IMR-90 (cell line): Measurements from ENCODE around the gene NFE2L2. TPM values are rescaled to one million over a fixed set of nuclear protein-coding genes. Genes with fewer than 3 reads are reported as not detected.
A peak's percentile ranks its signal among the peaks of the same experiment; 100 is the strongest.

ENCODE experiments used
- ATAC-seq: fragments of 200-7000 bp; cut with Tn5 transposase; 2 replicates; pipeline ENCODE4 v1.9.1; 2020; ENCODE audit warnings: low read depth, mild to moderate bottlenecking, moderate library complexity
- BruUV-seq: library from RNA; stranded (reverse); fragments of 400-500 nt; replicated peaks from 2 replicates; lab custom pipeline; 2021; lab: Mats Ljungman, UMichigan
- CTCF ChIA-PET: fragments of 300-600 bp; formaldehyde crosslinking; extraction: SDS; loops from one replicate; lab custom pipeline; 2021; ENCODE audit warnings: antibody characterized with exemption; lab: Yijun Ruan, JAX
- POLR2A ChIA-PET: fragments of 300-600 bp; sonication (Branson Sonifier 250); formaldehyde crosslinking; loops from one replicate; lab custom pipeline; 2022; ENCODE audit warnings: antibody characterized with exemption; ENCODE audit not compliant: unreplicated experiment; lab: Charles Lee
- DNase-seq: peaks from one replicate; pipeline ENCODE4 v3.0.0; 2013
- H2AFZ ChIP-seq: replicated peaks from 2 replicates; pipeline ENCODE3; 2013; ENCODE audit warnings: low read length, mild to moderate bottlenecking; ENCODE audit not compliant: poor library complexity
- H2AK5ac ChIP-seq: 2 replicates; pipeline ENCODE4 v1.6.1; 2013; ENCODE audit warnings: low read depth, low read length, inconsistent platforms
- H2AK9ac ChIP-seq: replicated peaks from 2 replicates; pipeline ENCODE3; 2013; ENCODE audit warnings: mild to moderate bottlenecking, low read depth, low read length, moderate library complexity; ENCODE audit not compliant: poor library complexity
- H2BK120ac ChIP-seq: 2 replicates; pipeline ENCODE4 v1.6.1; 2013; ENCODE audit warnings: low read depth, low read length, inconsistent platforms
- H2BK15ac ChIP-seq: 3 replicates; pipeline ENCODE4 v1.6.1; 2013; ENCODE audit warnings: low read depth, low read length, inconsistent platforms
- H2BK20ac ChIP-seq: 2 replicates; pipeline ENCODE4 v1.6.1; 2013; ENCODE audit warnings: low read depth, mild to moderate bottlenecking, inconsistent platforms, low read length, moderate library complexity
- H2BK5ac ChIP-seq: 2 replicates; pipeline ENCODE4 v1.6.1; 2013; ENCODE audit warnings: mild to moderate bottlenecking, low read depth, low read length, inconsistent platforms; ENCODE audit not compliant: poor library complexity, severe bottlenecking
- H3K14ac ChIP-seq: replicated peaks from 2 replicates; pipeline ENCODE4 v1.6.1; 2013; ENCODE audit warnings: low read depth, low read length, inconsistent platforms
- H3K18ac ChIP-seq: 2 replicates; pipeline ENCODE4 v1.6.1; 2013; ENCODE audit warnings: low read depth, low read length, control low read depth
- H3K23ac ChIP-seq: 2 replicates; pipeline ENCODE4 v1.6.1; 2013; ENCODE audit warnings: low read depth, low read length, inconsistent platforms
- H3K27ac ChIP-seq: 2 replicates; pipeline ENCODE4 v1.5.1; 2013; ENCODE audit warnings: mild to moderate bottlenecking, control low read depth, low read length; ENCODE audit not compliant: insufficient read depth
- H3K27me3 ChIP-seq: 2 replicates; pipeline ENCODE4 v1.6.1; 2013; ENCODE audit warnings: low read length; ENCODE audit not compliant: control insufficient read depth, insufficient read depth
- H3K36me3 ChIP-seq: 2 replicates; pipeline ENCODE4 v1.6.1; 2013; ENCODE audit warnings: low read length, mixed read lengths; ENCODE audit not compliant: control insufficient read depth, insufficient read depth
- H3K4ac ChIP-seq: 2 replicates; pipeline ENCODE4 v1.6.1; 2013; ENCODE audit warnings: low read depth, low read length, inconsistent platforms
- H3K4me1 ChIP-seq: 2 replicates; pipeline ENCODE4 v1.6.1; 2013; ENCODE audit warnings: low read length, mixed read lengths; ENCODE audit not compliant: control insufficient read depth, insufficient read depth
- H3K4me2 ChIP-seq: 2 replicates; pipeline ENCODE4 v1.6.1; 2013; ENCODE audit warnings: low read depth, mild to moderate bottlenecking, control low read depth, low read length, moderate library complexity
- H3K4me3 ChIP-seq: 2 replicates; pipeline ENCODE4 v1.5.1; 2013; ENCODE audit warnings: low read depth, mild to moderate bottlenecking, control low read depth, low read length, moderate library complexity; ENCODE audit not compliant: insufficient read depth
- H3K56ac ChIP-seq: 2 replicates; pipeline ENCODE4 v1.6.1; 2013; ENCODE audit warnings: low read length, inconsistent platforms; ENCODE audit not compliant: insufficient read depth; ENCODE audit errors: extremely low read depth
- H3K79me1 ChIP-seq, 2 experiments: 2 replicates each; pipeline ENCODE4 v1.6.1; 2013; ENCODE audit warnings: low read length in 2 of 2, inconsistent platforms in 1 of 2, low read depth in 1 of 2
- H3K9ac ChIP-seq: 2 replicates; pipeline ENCODE4 v1.6.1; 2013; ENCODE audit warnings: low read depth, low read length, control low read depth
- H3K9me1 ChIP-seq: 2 replicates; pipeline ENCODE4 v1.6.1; 2013; ENCODE audit warnings: low read length, inconsistent platforms; ENCODE audit not compliant: insufficient read depth
- H3K9me3 ChIP-seq: 2 replicates; pipeline ENCODE4 v1.6.1; 2013; ENCODE audit warnings: low read length; ENCODE audit not compliant: control insufficient read depth, insufficient read depth
- H4K20me1 ChIP-seq: 2 replicates; pipeline ENCODE4 v1.6.1; 2013; ENCODE audit warnings: low read length, inconsistent platforms; ENCODE audit not compliant: insufficient read depth
- H4K5ac ChIP-seq: 2 replicates; pipeline ENCODE4 v1.6.1; 2013; ENCODE audit warnings: mild to moderate bottlenecking, low read depth, low read length, control low read depth
- H4K8ac ChIP-seq, 2 experiments: 2 replicates each; pipeline ENCODE4 v1.6.1; 2013; ENCODE audit warnings: low read depth in 2 of 2, low read length in 2 of 2, control low read depth in 1 of 2, inconsistent platforms in 1 of 2
- H4K91ac ChIP-seq: 2 replicates; pipeline ENCODE4 v1.6.1; 2013; ENCODE audit warnings: low read depth, low read length, inconsistent platforms; ENCODE audit not compliant: insufficient read depth
- BHLHE40 ChIP-seq: fragments of 150-350 bp; IDR thresholded peaks from 2 replicates; pipeline ENCODE4 v1.6.1; 2016; ENCODE audit warnings: mild to moderate bottlenecking, low read depth, low read length
- CEBPB ChIP-seq: IDR thresholded peaks from 2 replicates; pipeline ENCODE4 v1.6.1; 2012; ENCODE audit warnings: low read depth, low read length, improper control_type of control experiment
- FOS ChIP-seq: fragments of 150-350 bp; IDR thresholded peaks from 2 replicates; pipeline ENCODE4 v1.6.1; 2016; ENCODE audit warnings: low read depth, low read length
- MAZ ChIP-seq: IDR thresholded peaks from 2 replicates; pipeline ENCODE4 v1.6.1; 2012; ENCODE audit warnings: low read depth, mild to moderate bottlenecking, low read length, improper control_type of control experiment, moderate library complexity, borderline replicate concordance
- MXI1 ChIP-seq: IDR thresholded peaks from 2 replicates; pipeline ENCODE4 v1.6.1; 2012; ENCODE audit warnings: low read depth, mild to moderate bottlenecking, low read length, moderate library complexity, borderline replicate concordance
- POLR2A ChIP-seq: IDR thresholded peaks from 2 replicates; pipeline ENCODE4 v1.6.1; 2012; ENCODE audit warnings: mild to moderate bottlenecking, low read depth, low read length
- RAD21 ChIP-seq: IDR thresholded peaks from 2 replicates; pipeline ENCODE4 v1.6.1; 2012; ENCODE audit warnings: low read length, improper control_type of control experiment
- RCOR1 ChIP-seq: IDR thresholded peaks from 2 replicates; pipeline ENCODE4 v1.6.1; 2012; ENCODE audit warnings: mild to moderate bottlenecking, low read length, improper control_type of control experiment; ENCODE audit not compliant: insufficient replicate concordance
- RFX5 ChIP-seq: IDR thresholded peaks from 2 replicates; pipeline ENCODE4 v1.8.0; 2012; ENCODE audit warnings: low read depth, mild to moderate bottlenecking, low read length, moderate library complexity
- WGBS, 2 experiments: methylation state at CpG; one replicate each; pipeline versions ENCODE4 v1.1.5 to v1.1.7; 2013; ENCODE audit warnings: missing lambda C conversion rate in 2 of 2; ENCODE audit not compliant: insufficient read length in 1 of 2; ENCODE audit errors: extremely low coverage in 2 of 2; 5-methylcytosine and 5-hydroxymethylcytosine counted together
- dilution Hi-C: fragments of 300-500 bp; cut with HindIII; formaldehyde crosslinking; loops from one replicate; pipeline ENCODE4 v1.14.3; 2018; ENCODE audit warnings: low sequenced_read_pairs; ENCODE audit not compliant: unreplicated experiment
- in situ Hi-C: fragments of 300-500 bp; cut with MboI; formaldehyde crosslinking; loops from 3 replicates; pipeline ENCODE4 v1.14.3; 2019; ENCODE audit warnings: low sequenced_read_pairs, inconsistent platforms, mixed read lengths
- intact Hi-C: fragments of 100-400 bp; cut with micrococcal nuclease; formaldehyde crosslinking; loops from 2 replicates; pipeline ENCODE4 v1.10.0; 2022
- polyA plus RNA-seq, 3 experiments: library from polyadenylated mRNA; depleted of rRNA; stranded (reverse); fragments of >200 nt; gene quantifications; 2 replicates each; pipeline ENCODE4 v1.2.3, GENCODE V29; 2012; ENCODE audit warnings: low replicate concordance in 1 of 3
- total RNA-seq: library from RNA; depleted of rRNA; stranded (reverse); fragments of >200 nt; gene quantifications from 2 replicates; pipeline ENCODE4 v1.2.3, GENCODE V29; 2012
- TF ChIP-seq, protein P1 (sequence below): fragments of 150-350 bp; IDR thresholded peaks from 2 replicates; pipeline ENCODE4 v1.6.1; 2017; ENCODE audit warnings: mild to moderate bottlenecking, antibody characterized with exemption, low read length, low read depth
- TF ChIP-seq, protein P2 (sequence below): conservative IDR thresholded peaks from 2 replicates; pipeline ENCODE4 v1.5.1; 2012; ENCODE audit warnings: mild to moderate bottlenecking, low read depth, low read length, improper control_type of control experiment

The NFE2L2 gene
- total and polyA plus RNA-seq, 2 of the 4 experiments (the other 2 are of a cell fraction): 72.7 to 83.5 TPM

DNA sequence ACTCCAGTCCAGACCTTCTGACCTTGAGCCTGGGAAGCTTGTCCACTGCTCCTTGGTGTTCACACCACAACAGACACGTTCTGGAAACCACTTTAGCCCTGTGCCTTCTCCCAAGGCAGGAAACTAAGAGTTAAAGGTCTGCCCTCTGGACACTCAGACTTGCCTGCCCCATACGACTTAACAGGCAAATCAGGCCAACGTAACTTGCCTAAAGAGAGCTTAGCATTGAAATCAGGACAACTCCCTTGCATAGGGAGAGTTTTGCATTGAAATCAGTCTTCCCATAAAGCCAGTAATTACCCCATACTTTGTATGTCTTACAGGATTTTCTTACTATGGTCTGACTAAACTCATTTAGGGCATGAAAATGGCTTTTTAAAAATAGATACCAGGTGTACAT lies 18.5 kb downstream of the NFE2L2 start:
- Histone ChIP-seq H3K36me3 (peaks cover 23% of the 10 kb centered on the region), H2BK120ac (peak overlapping the region; percentile 13), H3K4me1 (peaks cover 35% of the 10 kb centered on the region), H2BK15ac (peak overlapping the region; percentile 7; the same call in 1 of the 3 replicates), H2BK5ac (peak overlapping the region; percentile 70), H3K27me3 (no peaks in the 10 kb centered on the region), H3K27ac (peak overlapping the region; percentile 49), H2AK5ac (peak overlapping the region; percentile 56; the same call in 1 of the 2 replicates), H4K91ac (peak overlapping the region; percentile 24; the same call in 1 of the 2 replicates), H3K18ac (peak overlapping the region; percentile 38), H3K9me3 (no peaks in the 10 kb centered on the region), H2AK9ac (peak overlapping the region; percentile 11), H2AFZ (peak overlapping the region; percentile 33), H4K5ac (peak overlapping the region; percentile 57), H3K4ac (peak overlapping the region; percentile 87), H3K4me3 (no peak overlapping the region), H3K4me2 (peak overlapping the region; percentile 50), H3K79me1 (peaks cover 0 to 53% of the 10 kb centered on the region in 2 experiments; a peak in 2 of 4 replicates), H3K14ac (peak overlapping the region; percentile 79), H3K9ac (no peak overlapping the region), H3K23ac (peak overlapping the region; percentile 95), H3K56ac (no peak overlapping the region; the same call in 1 of the 2 replicates), H2BK20ac (no peak overlapping the region), H4K20me1 (peaks cover 93% of the 10 kb centered on the region), H3K9me1 (peaks cover 32% of the 10 kb centered on the region), H4K8ac (peak overlapping the region in 1 of 2 experiments; percentile 44; a peak in 1 of 4 replicates)
- dilution Hi-C loops: no loop called here
- ATAC-seq (no peak), DNase-seq (no peak)
- in situ Hi-C loops: no loop called here
- intact Hi-C loops: no loop called here
- no TSS peak for BruUV-seq
- CTCF ChIA-PET: interaction anchor here (0.6 kb wide), 1 partner anchor 8 kb away, joined by 4 read pairs; no protein-coding TSS in a partner anchor
- TF ChIP-seq, protein P1, sequence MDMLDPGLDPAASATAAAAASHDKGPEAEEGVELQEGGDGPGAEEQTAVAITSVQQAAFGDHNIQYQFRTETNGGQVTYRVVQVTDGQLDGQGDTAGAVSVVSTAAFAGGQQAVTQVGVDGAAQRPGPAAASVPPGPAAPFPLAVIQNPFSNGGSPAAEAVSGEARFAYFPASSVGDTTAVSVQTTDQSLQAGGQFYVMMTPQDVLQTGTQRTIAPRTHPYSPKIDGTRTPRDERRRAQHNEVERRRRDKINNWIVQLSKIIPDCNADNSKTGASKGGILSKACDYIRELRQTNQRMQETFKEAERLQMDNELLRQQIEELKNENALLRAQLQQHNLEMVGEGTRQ: no peak
- TF ChIP-seq MAZ (no peak), CEBPB (no peak), RAD21 (no peak), RCOR1 (no peak), RFX5 (no peak), FOS (no peak), MXI1 (no peak), BHLHE40 (no peak), POLR2A (no peak)
- TF ChIP-seq, protein P2, sequence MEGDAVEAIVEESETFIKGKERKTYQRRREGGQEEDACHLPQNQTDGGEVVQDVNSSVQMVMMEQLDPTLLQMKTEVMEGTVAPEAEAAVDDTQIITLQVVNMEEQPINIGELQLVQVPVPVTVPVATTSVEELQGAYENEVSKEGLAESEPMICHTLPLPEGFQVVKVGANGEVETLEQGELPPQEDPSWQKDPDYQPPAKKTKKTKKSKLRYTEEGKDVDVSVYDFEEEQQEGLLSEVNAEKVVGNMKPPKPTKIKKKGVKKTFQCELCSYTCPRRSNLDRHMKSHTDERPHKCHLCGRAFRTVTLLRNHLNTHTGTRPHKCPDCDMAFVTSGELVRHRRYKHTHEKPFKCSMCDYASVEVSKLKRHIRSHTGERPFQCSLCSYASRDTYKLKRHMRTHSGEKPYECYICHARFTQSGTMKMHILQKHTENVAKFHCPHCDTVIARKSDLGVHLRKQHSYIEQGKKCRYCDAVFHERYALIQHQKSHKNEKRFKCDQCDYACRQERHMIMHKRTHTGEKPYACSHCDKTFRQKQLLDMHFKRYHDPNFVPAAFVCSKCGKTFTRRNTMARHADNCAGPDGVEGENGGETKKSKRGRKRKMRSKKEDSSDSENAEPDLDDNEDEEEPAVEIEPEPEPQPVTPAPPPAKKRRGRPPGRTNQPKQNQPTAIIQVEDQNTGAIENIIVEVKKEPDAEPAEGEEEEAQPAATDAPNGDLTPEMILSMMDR: no peak
- POLR2A ChIA-PET: no interaction called here
- no CpG with 5 or more reads among the region's 3 CpGs for WGBS, 2 experiments
